SK-N-SH treated with all-trans-retinoic acid at 6 μM for 48 hours (cell line): ENCODE results near the gene B3GAT3.

ENCODE experiments used
- ATAC-seq: fragments of 200-7000 bp; cut with Tn5 transposase; 3 replicates; pipeline ENCODE4 v1.9.1; 2020; ENCODE audit warnings: mild to moderate bottlenecking, moderate library complexity
- ARNTL ChIP-seq: fragments of 450-650 bp; formaldehyde crosslinking; IDR thresholded peaks from 2 replicates; pipeline ENCODE4 v1.5.0; 2020; ENCODE audit warnings: low read depth, mild to moderate bottlenecking, moderate library complexity, borderline replicate concordance
- BACH2 ChIP-seq: fragments of 250-450 bp; sonication (Bioruptor Pico); IDR thresholded peaks from 2 replicates; pipeline ENCODE4 v1.9.0; 2021; ENCODE audit warnings: mild to moderate bottlenecking, borderline replicate concordance
- CREB5 ChIP-seq: fragments of 250-450 bp; sonication (Bioruptor Pico); IDR thresholded peaks from 2 replicates; pipeline ENCODE4 v1.5.1; 2020; ENCODE audit warnings: low read depth, mild to moderate bottlenecking, moderate library complexity
- CSRNP3 ChIP-seq: fragments of 250-450 bp; sonication (Bioruptor Pico); IDR thresholded peaks from 2 replicates; pipeline ENCODE4 v1.5.1; 2021; ENCODE audit warnings: mild to moderate bottlenecking, moderate library complexity
- ESRRG ChIP-seq: fragments of 250-450 bp; sonication (Bioruptor Pico); IDR thresholded peaks from 2 replicates; pipeline ENCODE4 v1.6.1; 2021; ENCODE audit warnings: mild to moderate bottlenecking
- GLIS3 ChIP-seq: fragments of 250-450 bp; sonication (Bioruptor Pico); IDR thresholded peaks from 2 replicates; pipeline ENCODE4 v1.5.0; 2020; ENCODE audit warnings: mild to moderate bottlenecking, moderate library complexity
- PATZ1 ChIP-seq: fragments of 250-450 bp; sonication (Bioruptor Pico); IDR thresholded peaks from 2 replicates; pipeline ENCODE4 v1.8.0; 2020; ENCODE audit warnings: mild to moderate bottlenecking, moderate library complexity, borderline replicate concordance
- POU6F1 ChIP-seq: fragments of 250-450 bp; sonication (Bioruptor Pico); IDR thresholded peaks from 2 replicates; pipeline ENCODE4 v1.8.0; 2021; ENCODE audit warnings: low read depth, mild to moderate bottlenecking, moderate library complexity, borderline replicate concordance
- RARB ChIP-seq: fragments of 250-450 bp; sonication (Bioruptor Pico); IDR thresholded peaks from 2 replicates; pipeline ENCODE4 v1.8.0; 2021; ENCODE audit warnings: mild to moderate bottlenecking, moderate library complexity
- SNAI2 ChIP-seq: fragments of 250-450 bp; sonication (Bioruptor Pico); IDR thresholded peaks from 2 replicates; pipeline ENCODE4 v1.5.0; 2020; ENCODE audit warnings: mild to moderate bottlenecking, moderate library complexity
- TOX ChIP-seq: fragments of 250-450 bp; sonication (Bioruptor Pico); IDR thresholded peaks from 2 replicates; pipeline ENCODE4 v1.8.0; 2021; ENCODE audit warnings: mild to moderate bottlenecking, moderate library complexity, borderline replicate concordance
- TSHZ2 ChIP-seq: fragments of 250-450 bp; sonication (Bioruptor Pico); IDR thresholded peaks from 2 replicates; pipeline ENCODE4 v1.5.0; 2020; ENCODE audit warnings: mild to moderate bottlenecking, moderate library complexity
- ZNF70 ChIP-seq: fragments of 450-650 bp; formaldehyde crosslinking; IDR thresholded peaks from 2 replicates; pipeline ENCODE4 v1.5.0; 2020; ENCODE audit warnings: mild to moderate bottlenecking, moderate library complexity

B3GAT3 gene

GRCh38 chr11:62607714-62608113 is 14.1 kb downstream of the B3GAT3 start (continued):
- no peak for TF ChIP-seq TSHZ2 (CRISPR knock-in tag)

- no peak for ATAC-seq
- no peak for TF ChIP-seq TSHZ2 (CRISPR knock-in tag)
- TF ChIP-seq BACH2 (CRISPR knock-in tag), result no peak
- TF ChIP-seq ZNF70 (CRISPR knock-in tag), result no peak
Measured at GRCh38 chr11:62605902-62606301, 15.9 kb downstream of the B3GAT3 start.

- TF ChIP-seq ARNTL (CRISPR knock-in tag), result no peak
- ATAC-seq, result no peak
Measured at GRCh38 chr11:62605467-62605866, 16.3 kb downstream of the B3GAT3 start.

- ATAC-seq, result no peak
- no peak for TF ChIP-seq CSRNP3
- no peak for TF ChIP-seq ZNF70 (CRISPR knock-in tag)
- no peak for TF ChIP-seq ESRRG (CRISPR knock-in tag)
- no peak for TF ChIP-seq TOX
Measured at GRCh38 chr11:62604460-62605120, 17.2 kb downstream of the B3GAT3 start.

- no peak for ATAC-seq
Measured at GRCh38 chr11:62603776-62604299, 17.9 kb downstream of the B3GAT3 start.

More at GRCh38 chr11:62603776-62604299, 17.9 kb downstream of the B3GAT3 start:
- TF ChIP-seq ZNF70 (CRISPR knock-in tag) (no peak), CREB5 (no peak), RARB (CRISPR knock-in tag) (no peak), GLIS3 (CRISPR knock-in tag) (no peak), PATZ1 (CRISPR knock-in tag) (no peak), POU6F1 (CRISPR knock-in tag) (no peak), TOX (no peak), SNAI2 (CRISPR knock-in tag) (no peak)
- TF ChIP-seq, all 23 proteins: peak for 0
